Stimulated activated CD8-positive, alpha-beta memory T cell treated with anti-CD3 and anti-CD28 coated beads, Interleukin-4, amount 100 ng/mL, for 48 hours (primary cell): ENCODE measurements around the gene NXPH4.

Source experiments
- DNase-seq: peaks from one replicate; pipeline ENCODE4 v3.0.0-alpha.2; 2020

Gene NXPH4

GRCh38 chr12:57244312-57244696, 27.7 kb downstream of the NXPH4 start:
- no peak for DNase-seq

DNA sequence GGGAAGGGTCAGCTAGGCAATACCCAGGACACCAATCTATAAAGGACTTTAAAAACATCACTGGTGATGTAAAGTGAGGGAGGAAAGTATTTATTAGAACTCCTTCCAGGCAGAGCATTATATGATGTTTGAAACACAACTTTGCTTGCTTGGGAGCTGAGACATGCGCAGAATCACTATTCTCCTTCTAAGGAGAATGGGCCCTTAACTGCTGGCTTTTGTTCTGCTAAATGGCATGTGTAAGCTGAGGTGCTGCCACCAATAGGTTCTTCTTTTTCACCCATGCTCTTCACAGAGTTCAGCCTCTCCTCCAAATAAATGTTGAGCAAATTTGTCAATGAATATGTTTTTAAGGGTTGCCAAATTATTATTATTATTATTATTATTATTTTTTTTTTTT, 30.4 kb downstream of the NXPH4 start:
- no peak for DNase-seq

DNA sequence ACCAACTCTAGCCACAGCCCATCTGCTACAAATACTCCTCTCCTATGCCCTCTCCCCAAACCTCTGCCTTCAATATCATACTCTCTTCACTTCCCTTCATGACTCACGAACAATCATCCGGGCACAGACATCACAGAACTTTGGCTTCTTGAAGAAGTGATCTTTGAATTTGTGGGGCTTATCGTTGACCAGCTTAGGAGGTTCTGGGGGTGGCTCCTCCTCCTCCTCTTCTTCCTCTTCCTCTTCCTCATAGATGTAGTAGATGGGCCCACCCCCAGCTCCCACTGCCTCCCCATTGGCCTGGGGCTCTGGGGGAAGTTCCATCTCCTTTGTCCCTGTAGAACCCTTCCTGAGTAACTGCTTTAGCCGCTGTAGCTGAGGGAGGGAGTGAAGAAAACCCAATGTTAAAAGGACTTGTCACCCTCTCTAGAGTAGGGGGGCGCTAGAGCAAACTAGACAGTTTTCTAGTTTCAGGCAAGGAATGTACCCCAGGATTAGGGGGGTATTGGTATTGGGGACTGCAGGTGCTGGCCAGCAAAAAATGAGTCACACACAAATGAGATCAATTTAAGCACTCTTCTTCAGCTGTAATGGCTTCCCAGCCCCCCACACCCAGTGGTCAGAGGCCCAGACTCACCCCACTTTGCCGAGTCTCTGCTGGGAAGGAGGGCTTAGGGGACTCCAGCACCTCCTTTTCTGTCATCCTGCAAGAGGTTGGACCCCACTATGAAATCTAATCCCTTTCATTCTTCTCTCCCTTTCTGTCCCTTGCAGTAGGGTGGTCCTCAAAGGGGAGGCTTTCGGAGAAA, 32.5 kb downstream of the NXPH4 start:
- DNase-seq: no peak

DNA sequence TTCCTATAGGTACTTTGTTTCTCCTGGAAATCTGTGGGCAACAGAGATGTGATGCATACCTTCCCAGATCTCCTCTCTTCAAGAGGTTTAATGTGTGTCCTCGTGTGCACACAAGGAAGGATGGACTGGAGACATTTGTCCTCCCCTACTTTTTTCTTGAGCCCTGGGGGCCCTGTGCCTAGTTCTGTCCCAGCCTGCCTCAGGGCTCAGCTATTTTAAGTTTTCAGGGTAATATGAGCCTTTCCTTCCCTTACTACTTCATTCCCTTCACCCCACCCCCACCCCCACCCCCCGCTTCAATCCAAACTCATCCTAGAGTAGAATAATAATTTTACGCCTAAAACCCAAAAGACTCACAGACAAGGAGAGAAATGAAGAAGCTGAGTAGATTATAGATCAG, 33.9 kb downstream of the NXPH4 start:
- DNase-seq: no peak

- DNase-seq: no peak
Measured at GRCh38 chr12:57250956-57251355, 34.4 kb downstream of the NXPH4 start, which contains the start of gene STAC3. STAC3 (minus strand) TSS chr12:57251187; CDS start chr12:57249636, 1,551 bp downstream.

DNA sequence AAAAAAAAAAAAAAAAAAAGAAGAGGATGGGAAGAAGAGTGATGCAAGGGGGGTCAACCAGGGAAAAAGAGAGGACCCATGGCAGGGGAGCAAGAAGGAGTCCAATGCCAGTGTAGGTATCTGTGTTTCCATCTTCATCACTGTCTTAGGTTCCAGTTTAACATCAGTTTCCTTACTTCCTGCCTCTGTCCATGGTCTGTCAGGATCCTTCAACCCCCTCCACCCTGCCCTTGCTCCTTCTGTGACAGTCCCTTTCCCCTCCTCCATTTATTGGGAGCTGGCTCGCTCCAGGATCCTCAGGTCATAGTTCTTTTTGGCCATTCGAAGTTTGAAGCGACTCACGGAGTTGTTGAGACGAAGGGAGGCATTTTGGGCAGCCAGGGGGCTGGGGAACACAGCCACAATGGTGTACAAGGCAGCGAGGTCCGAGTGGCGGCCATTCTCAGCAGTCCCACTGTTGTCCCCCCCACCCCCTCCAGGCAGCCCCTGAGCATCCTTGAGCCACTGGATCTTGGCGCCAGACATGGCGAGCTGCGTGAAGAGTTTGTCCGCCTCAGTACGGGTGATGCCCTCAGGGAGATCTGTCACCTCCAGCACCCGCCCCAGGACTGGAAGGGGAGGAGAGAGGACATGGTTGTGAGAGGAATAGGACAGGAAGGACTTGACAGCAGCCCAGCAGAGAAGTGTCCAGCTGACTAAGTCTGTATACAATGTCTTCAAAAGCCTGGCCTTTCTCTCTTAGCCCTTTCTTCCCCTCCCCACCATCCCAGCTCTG, 38.1 kb downstream of the NXPH4 start:
- DNase-seq: no peak

DNA sequence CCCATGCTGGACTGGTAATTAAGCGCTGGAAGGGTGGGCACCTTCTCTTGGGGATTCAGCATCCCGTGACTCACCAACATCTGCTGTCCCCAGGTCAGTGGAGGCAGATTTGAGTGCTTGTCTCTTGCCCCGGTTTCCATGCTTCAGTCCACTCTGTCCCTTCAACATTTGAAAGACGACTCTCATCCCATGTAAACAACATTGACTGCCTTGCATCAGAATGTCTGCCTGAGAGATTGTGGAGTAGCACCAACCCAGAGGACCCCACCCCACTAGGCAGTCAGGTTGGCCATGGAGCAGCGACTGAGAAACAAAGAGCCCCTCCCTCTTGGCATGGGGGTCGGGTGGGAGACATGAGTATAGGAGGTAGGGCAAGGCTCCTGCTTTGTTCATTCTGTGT, 39.3 kb downstream of the NXPH4 start:
- no peak for DNase-seq

DNA sequence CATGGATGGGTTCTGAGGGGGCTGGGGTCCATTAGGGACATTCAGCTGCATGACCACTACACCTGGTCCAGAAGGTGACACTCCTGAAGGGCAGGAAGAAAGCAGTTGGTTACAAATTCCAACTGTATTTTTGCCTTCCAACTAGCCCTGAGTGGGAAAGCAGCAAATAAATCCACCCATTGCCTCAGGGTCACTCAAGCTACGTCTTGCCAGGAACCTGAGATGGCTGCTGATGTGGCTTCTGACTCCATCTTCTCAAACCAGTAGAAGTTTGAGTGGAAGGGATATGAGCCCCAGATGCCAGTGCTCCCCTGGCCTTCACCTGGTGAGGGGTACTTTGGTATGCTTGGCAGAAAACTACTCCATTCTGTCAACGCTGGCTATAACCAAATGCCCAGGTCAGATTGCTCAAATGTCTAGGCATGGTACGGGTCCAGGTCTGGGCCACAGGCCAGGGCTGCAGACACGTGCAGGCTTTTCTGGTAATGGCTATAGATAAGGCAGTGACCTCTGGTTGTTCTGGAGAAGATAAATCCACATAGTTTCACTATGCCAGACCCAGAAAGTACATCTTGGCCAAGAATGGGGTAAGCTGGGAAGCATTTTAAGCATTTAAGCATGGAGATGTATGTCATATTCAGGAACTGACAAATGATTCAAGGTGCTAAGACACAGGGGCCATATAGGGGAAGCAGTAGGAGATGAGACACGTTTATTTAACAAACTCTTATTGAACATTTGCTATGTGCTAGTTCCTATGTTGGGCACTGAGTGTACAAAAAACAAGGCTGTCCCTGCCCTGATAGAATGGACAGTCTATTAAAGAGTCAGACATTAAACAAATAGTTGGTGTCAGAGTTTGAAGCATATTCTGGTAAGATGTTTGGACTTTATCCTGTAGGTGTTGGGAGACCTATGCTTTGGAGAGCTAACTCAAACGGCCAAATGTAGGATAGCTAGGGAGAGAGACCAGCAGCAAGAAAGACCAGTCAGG, 42.7 kb downstream of the NXPH4 start:
- no peak for DNase-seq

- no peak for DNase-seq
Measured at GRCh38 chr12:57260366-57260765, 43.8 kb downstream of the NXPH4 start.

GRCh38 chr12:57261428-57261865, 44.9 kb downstream of the NXPH4 start:
- no peak for DNase-seq

DNA sequence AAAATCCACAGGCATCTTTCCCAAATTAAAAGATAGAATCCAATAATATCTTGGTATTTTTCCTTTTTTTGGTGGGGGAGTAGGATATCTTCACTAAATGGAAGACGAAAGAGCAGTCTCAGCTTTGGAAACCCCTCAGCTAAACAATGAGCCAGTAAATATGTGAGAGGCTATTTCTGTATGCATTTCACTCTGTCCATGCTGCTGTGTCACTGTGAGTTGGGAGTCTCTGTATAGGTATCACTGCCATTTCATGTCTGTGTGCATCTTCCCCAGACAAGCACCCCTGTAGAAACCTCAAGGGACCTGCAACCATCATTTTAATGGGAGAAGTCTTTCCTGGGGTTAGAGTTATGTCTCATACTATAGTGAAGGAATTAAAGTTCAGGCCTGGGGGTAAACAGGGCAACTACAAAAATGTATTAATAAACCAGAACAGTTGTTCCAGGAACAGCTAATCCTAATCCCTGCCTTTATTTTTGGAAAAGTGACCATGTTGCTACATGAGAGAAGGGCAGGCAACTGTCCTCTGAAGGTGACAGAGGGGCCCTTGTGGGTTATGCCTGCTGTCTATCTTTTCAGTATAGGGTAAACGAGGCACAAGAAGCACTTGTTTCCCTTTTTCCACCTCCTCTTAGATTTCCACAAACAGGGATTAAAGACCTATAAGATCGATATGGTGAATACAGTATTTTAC, 45.7 kb downstream of the NXPH4 start:
- DNase-seq: no peak

DNA sequence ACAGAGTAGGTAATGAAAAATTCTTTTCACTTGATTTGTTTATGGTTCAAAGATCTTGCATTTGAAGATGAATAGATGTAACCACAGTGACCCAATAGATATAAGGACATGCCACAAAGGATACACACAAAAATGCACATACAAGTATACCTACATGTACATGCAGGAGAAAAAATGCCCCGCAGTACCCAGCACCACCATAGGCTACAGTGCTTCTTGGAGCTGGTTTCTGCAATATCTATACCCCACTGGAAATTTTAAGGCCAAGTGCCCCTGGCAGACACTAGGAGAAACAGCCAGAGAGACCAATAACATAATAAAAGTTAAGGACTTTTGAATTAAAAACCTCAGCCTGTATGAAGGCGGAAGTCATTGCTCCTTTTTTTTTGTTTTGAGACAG, 46.5 kb downstream of the NXPH4 start:
- DNase-seq: no peak

DNA sequence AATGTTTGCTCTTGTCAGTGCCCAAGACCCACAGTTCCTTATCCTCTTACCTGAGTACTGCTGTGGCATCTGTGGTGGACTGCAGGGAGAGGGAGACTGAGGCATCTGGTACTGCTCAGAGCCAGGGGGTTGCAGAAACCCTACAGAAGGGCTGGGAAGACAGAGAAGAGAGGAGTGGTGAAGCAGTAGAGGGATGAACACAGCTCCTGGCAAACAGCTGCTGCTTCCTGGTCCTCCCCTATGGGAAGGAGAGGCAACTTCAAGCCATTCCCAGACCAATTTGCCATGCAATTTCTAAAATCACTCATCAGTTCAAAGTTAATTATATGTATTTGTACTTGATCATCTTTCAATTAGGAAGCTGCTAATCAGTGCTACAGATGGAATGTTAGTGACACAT, 50.1 kb downstream of the NXPH4 start:
- no peak for DNase-seq

- DNase-seq: peak; percentile 69
Measured at GRCh38 chr12:57268264-57268663, 51.7 kb downstream of the NXPH4 start.

GRCh38 chr12:57270966-57271470, 54.4 kb downstream of the NXPH4 start:
- DNase-seq: no peak

DNA sequence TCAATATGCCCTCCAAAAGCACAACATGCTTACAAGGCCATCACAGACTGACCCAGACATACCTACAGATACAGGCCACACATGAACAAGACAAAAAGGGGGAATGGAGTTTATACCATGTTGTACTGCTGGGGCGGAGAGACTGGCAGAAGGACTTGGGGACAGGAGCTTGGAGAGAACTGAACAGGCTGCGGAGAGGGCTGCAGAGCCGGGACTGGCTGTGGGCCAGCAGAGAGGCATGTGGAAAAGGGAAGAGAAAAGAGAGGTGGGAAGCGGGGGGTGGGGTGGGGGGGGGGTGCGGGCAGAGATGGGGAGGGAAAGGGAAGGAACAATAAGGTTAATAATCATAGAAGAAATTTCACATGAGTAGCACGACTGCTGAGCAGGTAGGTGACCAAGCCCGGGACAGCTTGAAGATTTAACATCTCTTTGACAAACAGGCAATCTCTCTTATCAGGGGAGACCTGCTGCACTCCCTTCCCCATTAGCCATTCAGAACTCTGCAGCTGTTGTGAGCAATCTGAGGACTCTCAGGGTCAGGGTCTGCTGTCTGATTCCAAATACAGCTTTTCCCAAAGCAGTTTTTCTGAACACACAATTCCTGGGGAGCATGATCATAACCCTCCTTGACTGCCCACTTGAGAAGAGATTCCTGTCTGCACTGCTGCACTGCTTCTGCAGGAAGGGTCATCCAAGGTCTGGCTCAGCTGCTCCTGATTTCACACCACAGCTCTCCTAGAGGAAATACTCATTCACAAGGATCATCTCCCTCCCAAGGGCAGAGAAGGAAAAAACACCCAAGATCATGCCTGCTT, 56.0 kb downstream of the NXPH4 start:
- DNase-seq: no peak

DNA sequence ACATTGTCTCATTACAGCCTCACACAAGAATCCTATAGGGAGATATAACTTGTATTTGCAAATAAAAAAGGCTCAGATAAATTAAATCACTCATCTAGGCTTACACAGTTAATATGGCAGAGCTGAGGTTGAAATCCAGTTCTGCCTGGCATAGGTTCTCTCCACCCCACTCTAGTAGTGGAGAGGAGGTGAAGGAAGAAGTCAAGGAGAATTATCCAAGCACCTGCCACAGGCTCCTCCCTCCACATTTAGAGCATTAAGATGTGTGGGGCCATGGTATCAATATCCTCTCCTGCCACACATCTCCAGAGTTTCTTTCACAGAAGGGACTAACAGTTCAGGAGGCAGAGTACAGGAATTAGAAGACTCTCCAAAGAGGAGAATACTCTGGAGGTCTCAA, 56.9 kb downstream of the NXPH4 start:
- DNase-seq: no peak
